C4-2B (cell line): ENCODE data around the gene SCN2A.

Experiments
- ZFX ChIP-seq: fragments of 450-650 bp; IDR thresholded peaks from 2 replicates; pipeline ENCODE4 v1.6.1; 2017
- TF ChIP-seq, protein P1 (sequence below): fragments of 450-650 bp; conservative IDR thresholded peaks from 2 replicates; pipeline ENCODE4 v1.5.1; 2017; ENCODE audit warnings: mild to moderate bottlenecking

- TF ChIP-seq, protein P1, sequence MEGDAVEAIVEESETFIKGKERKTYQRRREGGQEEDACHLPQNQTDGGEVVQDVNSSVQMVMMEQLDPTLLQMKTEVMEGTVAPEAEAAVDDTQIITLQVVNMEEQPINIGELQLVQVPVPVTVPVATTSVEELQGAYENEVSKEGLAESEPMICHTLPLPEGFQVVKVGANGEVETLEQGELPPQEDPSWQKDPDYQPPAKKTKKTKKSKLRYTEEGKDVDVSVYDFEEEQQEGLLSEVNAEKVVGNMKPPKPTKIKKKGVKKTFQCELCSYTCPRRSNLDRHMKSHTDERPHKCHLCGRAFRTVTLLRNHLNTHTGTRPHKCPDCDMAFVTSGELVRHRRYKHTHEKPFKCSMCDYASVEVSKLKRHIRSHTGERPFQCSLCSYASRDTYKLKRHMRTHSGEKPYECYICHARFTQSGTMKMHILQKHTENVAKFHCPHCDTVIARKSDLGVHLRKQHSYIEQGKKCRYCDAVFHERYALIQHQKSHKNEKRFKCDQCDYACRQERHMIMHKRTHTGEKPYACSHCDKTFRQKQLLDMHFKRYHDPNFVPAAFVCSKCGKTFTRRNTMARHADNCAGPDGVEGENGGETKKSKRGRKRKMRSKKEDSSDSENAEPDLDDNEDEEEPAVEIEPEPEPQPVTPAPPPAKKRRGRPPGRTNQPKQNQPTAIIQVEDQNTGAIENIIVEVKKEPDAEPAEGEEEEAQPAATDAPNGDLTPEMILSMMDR: no peak
- TF ChIP-seq ZFX: no peak
Observed at GRCh38 chr2:165214093-165214492, 25.1 kb upstream of the SCN2A start.
